HepG2 (cell line): ENCODE measurements around the gene GNG10. TPM values are rescaled to one million over a fixed set of nuclear protein-coding genes. Genes with fewer than 3 reads are reported as not detected.

Experiments
- ATAC-seq: fragments of 200-7000 bp; cut with Tn5 transposase; 3 replicates; pipeline ENCODE4 v1.9.1; 2020; ENCODE audit warnings: mild to moderate bottlenecking, moderate library complexity
- BruUV-seq: library from RNA; stranded (reverse); fragments of 400-500 nt; replicated peaks from 2 replicates; lab custom pipeline; 2021; lab: Mats Ljungman, UMichigan
- CTCF ChIA-PET: fragments of 300-600 bp; formaldehyde crosslinking; extraction: SDS; loops from one replicate; lab custom pipeline; 2021; ENCODE audit warnings: low total read pairs, inconsistent platforms, low intra/inter-chr PET ratio; lab: Yijun Ruan, JAX
- POLR2A ChIA-PET: fragments of 350-600 bp; sonication (Branson Sonifier 250); formaldehyde crosslinking; loops from one replicate; lab custom pipeline; 2020; ENCODE audit warnings: antibody characterized with exemption, inconsistent platforms; lab: Yijun Ruan, JAX
- DNase-seq: peaks from one replicate; pipeline ENCODE4 v3.0.0-alpha.2; 2015; ENCODE audit warnings: low spot score
- FAIRE-seq: peaks from 3 replicates; lab custom pipeline; 2011; peaks lifted over from hg19 to GRCh38; lab: Jason Lieb, UNC
- H2AFZ ChIP-seq: one replicate; pipeline ENCODE4 v1.6.1; 2011; ENCODE audit warnings: low read length, inconsistent platforms
- H3K27ac ChIP-seq: fragments of 300-600 bp; 3 replicates; pipeline ENCODE4 v1.8.0; 2011; ENCODE audit warnings: mixed run types, mild to moderate bottlenecking, mixed read lengths, low read length, inconsistent platforms; ENCODE audit not compliant: insufficient read depth; ENCODE audit errors: extremely low read length
- H3K27me3 ChIP-seq, 2 experiments: fragments of 200-600 bp in 1 of 2; 2 replicates in 1 of 2; 3 replicates in 1 of 2; pipeline versions ENCODE4 v1.6.0 to v1.8.0; 2011; ENCODE audit warnings: low read length in 2 of 2, mild to moderate bottlenecking in 2 of 2, moderate library complexity in 2 of 2, inconsistent platforms in 1 of 2; ENCODE audit not compliant: insufficient read depth in 2 of 2, control insufficient read depth in 1 of 2
- H3K36me3 ChIP-seq, 2 experiments: fragments of 200-600 bp in 1 of 2; replicated peaks in 1 of 2; 2 replicates in 1 of 2; 3 replicates in 1 of 2; pipeline versions ENCODE4 v1.5.1 to v1.8.0; 2011; ENCODE audit warnings: low read length in 2 of 2, inconsistent platforms in 1 of 2; ENCODE audit not compliant: insufficient read depth in 2 of 2, control insufficient read depth in 1 of 2
- H3K4me1 ChIP-seq: 2 replicates; pipeline ENCODE4 v1.5.1; 2012; ENCODE audit warnings: low read length, inconsistent platforms; ENCODE audit not compliant: insufficient read depth
- H3K4me2 ChIP-seq: 2 replicates; pipeline ENCODE4 v1.6.0; 2011; ENCODE audit warnings: low read depth, low read length, inconsistent platforms
- H3K4me3 ChIP-seq, 3 experiments: fragments of 200-600 bp in 1 of 3; sonication (generic), shearing (Covaris generic) in 1 of 3; replicated peaks in 1 of 3; 2 replicates each; pipeline ENCODE4 v1.5.1; 2011 to 2016; ENCODE audit warnings: low read length in 3 of 3, inconsistent platforms in 2 of 3, low read depth in 2 of 3, mild to moderate bottlenecking in 2 of 3, control low read depth in 1 of 3, mixed read lengths in 1 of 3; ENCODE audit not compliant: insufficient read depth in 1 of 3
- H3K79me2 ChIP-seq: one replicate; pipeline ENCODE4 v1.6.1; 2011; ENCODE audit warnings: low read length, inconsistent platforms; ENCODE audit not compliant: insufficient read depth
- H3K9ac ChIP-seq: 2 replicates; pipeline ENCODE4 v1.6.0; 2011; ENCODE audit warnings: mild to moderate bottlenecking, low read depth, low read length, inconsistent platforms; ENCODE audit not compliant: insufficient read depth
- H3K9me3 ChIP-seq: 2 replicates; pipeline ENCODE4 v1.5.1; 2012; ENCODE audit warnings: mild to moderate bottlenecking, low read length
- H4K20me1 ChIP-seq: 2 replicates; pipeline ENCODE4 v1.6.0; 2011; ENCODE audit warnings: inconsistent platforms, mild to moderate bottlenecking, low read length, moderate library complexity; ENCODE audit not compliant: insufficient read depth
- ASH2L ChIP-seq: fragments of 300-600, 200-600 bp; sonication (generic); IDR thresholded peaks from 2 replicates; pipeline ENCODE4 v1.7.0; 2017; ENCODE audit warnings: low read depth, mild to moderate bottlenecking, moderate library complexity, mixed read lengths, low read length; ENCODE audit not compliant: insufficient read length
- CEBPB ChIP-seq: IDR thresholded peaks from 2 replicates; pipeline ENCODE4 v1.6.1; 2011; ENCODE audit warnings: low read depth, low read length, improper control_type of control experiment, borderline replicate concordance
- CEBPG ChIP-seq: IDR thresholded peaks from 2 replicates; pipeline ENCODE4 v1.6.1; 2016
- FOXA3 ChIP-seq: IDR thresholded peaks from 2 replicates; pipeline ENCODE4 v1.6.1; 2016; ENCODE audit warnings: missing genetic modification reagents, missing compliant biosample characterization
- HMG20A ChIP-seq: IDR thresholded peaks from 2 replicates; pipeline ENCODE4 v1.6.1; 2016; ENCODE audit warnings: borderline replicate concordance
- HNF4A ChIP-seq: sonication (generic); formaldehyde crosslinking; IDR thresholded peaks from 2 replicates; pipeline ENCODE4 v1.4.0; 2020; ENCODE audit warnings: missing genetic modification reagents
- KLF12 ChIP-seq: sonication (generic); formaldehyde crosslinking; IDR thresholded peaks from 2 replicates; pipeline ENCODE4 v1.4.0; 2020; ENCODE audit warnings: missing genetic modification reagents, borderline replicate concordance
- RAD51 ChIP-seq: fragments of 450-650 bp; IDR thresholded peaks from 2 replicates; pipeline ENCODE4 v1.6.1; 2016; ENCODE audit warnings: borderline replicate concordance
- REL ChIP-seq: sonication (generic); formaldehyde crosslinking; conservative IDR thresholded peaks from 2 replicates; pipeline ENCODE4 v1.8.0; 2022; ENCODE audit warnings: mild to moderate bottlenecking, missing genetic modification reagents, moderate library complexity
- SCMH1 ChIP-seq: sonication (generic); formaldehyde crosslinking; IDR thresholded peaks from 2 replicates; pipeline ENCODE4 v1.9.0; 2021; ENCODE audit warnings: missing genetic modification reagents, mild to moderate bottlenecking, borderline replicate concordance
- TEAD3 ChIP-seq: optimal IDR thresholded peaks from 2 replicates; pipeline ENCODE3; 2016; ENCODE audit warnings: borderline replicate concordance
- ZFP37 ChIP-seq: sonication (generic); formaldehyde crosslinking; IDR thresholded peaks from 2 replicates; pipeline ENCODE4 v1.4.0; 2020; ENCODE audit warnings: missing genetic modification reagents, borderline replicate concordance
- ZNF121 ChIP-seq: sonication (generic); formaldehyde crosslinking; IDR thresholded peaks from 2 replicates; pipeline ENCODE4 v1.5.0; 2020; ENCODE audit warnings: mild to moderate bottlenecking, missing genetic modification reagents
- WGBS: methylation state at CpG from one replicate; pipeline ENCODE4 v1.1.6; 2017; ENCODE audit warnings: low lambda C conversion rate; 5-methylcytosine and 5-hydroxymethylcytosine counted together
- in situ Hi-C: cut with HindIII; loops from 2 replicates; pipeline ENCODE4 v1.10.0; 2017; ENCODE audit warnings: low pct_unique_long_range_greater_than_20kb; ENCODE audit not compliant: extremely low pct_ligation_motif_present
- intact Hi-C: fragments of 100-400 bp; cut with micrococcal nuclease; formaldehyde crosslinking; loops from one replicate; pipeline ENCODE4 v1.10.0; 2022; ENCODE audit not compliant: unreplicated experiment
- polyA plus RNA-seq, 8 experiments: library from polyadenylated mRNA; depleted of rRNA in 3 of 8; stranded (reverse) in 7 of 8; unstranded in 1 of 8; fragments of >200 nt; fragmentation: Illumina TruSeq in 4 of 8; extraction: Trizol in 4 of 8; gene quantifications; 2 replicates each; pipeline versions ENCODE4 v1.2.1 to v1.2.3, GENCODE V29; 2011 to 2016; ENCODE audit warnings: low read depth in 4 of 8, missing spikeins in 1 of 8, mixed read lengths in 1 of 8; ENCODE audit not compliant: insufficient read depth in 1 of 8
- total RNA-seq, 5 experiments: library from RNA; depleted of rRNA; stranded (reverse); fragments of >200 nt; fragmentation: Illumina TruSeq; extraction: Trizol; gene quantifications; 2 replicates each; pipeline ENCODE4 v1.2.3, GENCODE V29; 2016; ENCODE audit warnings: low read depth in 1 of 5
- TF ChIP-seq, protein P1 (sequence below): IDR thresholded peaks from 2 replicates; pipeline ENCODE4 v1.6.1; 2016; ENCODE audit warnings: mild to moderate bottlenecking
- TF ChIP-seq, protein P2 (sequence below): sonication (generic); IDR thresholded peaks from 2 replicates; pipeline ENCODE4 v1.6.1; 2016; ENCODE audit warnings: low read depth, borderline replicate concordance
- TF ChIP-seq, protein P3 (sequence below): sonication (generic); formaldehyde crosslinking; IDR thresholded peaks from 2 replicates; pipeline ENCODE4 v1.5.1; 2020; ENCODE audit warnings: mild to moderate bottlenecking, missing genetic modification reagents, borderline replicate concordance

GNG10 gene
- total and polyA plus RNA-seq, 2 of the 13 experiments (the other 11 are each of a cell fraction or from before 2014, with no cell fraction given), result 29.8 to 32.4 TPM

DNA sequence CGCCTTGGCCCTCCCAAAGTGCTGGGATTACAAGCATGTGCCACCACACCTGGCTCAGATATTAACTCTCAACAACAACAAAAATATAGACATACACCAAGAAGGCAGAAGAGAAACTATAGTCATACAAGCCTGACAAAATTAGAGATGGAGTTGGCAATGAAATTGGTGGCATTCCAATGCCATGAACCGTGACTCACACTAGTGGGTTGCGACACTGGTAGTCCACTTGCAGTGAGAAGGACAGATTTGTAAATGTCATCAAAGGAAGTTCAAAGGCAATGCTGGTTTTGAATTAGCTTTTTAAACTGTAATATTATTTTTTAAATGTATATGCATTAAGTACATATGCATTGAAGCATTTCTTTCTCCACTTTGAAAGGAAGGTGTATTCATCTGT lies 38.8 kb upstream of the GNG10 start (continued):
- peak; percentile 93 for TF ChIP-seq CEBPB
- peak; percentile 66 for TF ChIP-seq TEAD3
- no peak for TF ChIP-seq RAD51
- peak; percentile 61 for TF ChIP-seq CEBPG (CRISPR knock-in tag)
- no peak for TF ChIP-seq ZFP37
- TF ChIP-seq HMG20A (CRISPR knock-in tag), result peak; percentile 76
- no peak for TF ChIP-seq SCMH1
- peak; percentile 26; the same call in 1 of the 2 replicates for TF ChIP-seq FOXA3 (CRISPR knock-in tag)

DNA sequence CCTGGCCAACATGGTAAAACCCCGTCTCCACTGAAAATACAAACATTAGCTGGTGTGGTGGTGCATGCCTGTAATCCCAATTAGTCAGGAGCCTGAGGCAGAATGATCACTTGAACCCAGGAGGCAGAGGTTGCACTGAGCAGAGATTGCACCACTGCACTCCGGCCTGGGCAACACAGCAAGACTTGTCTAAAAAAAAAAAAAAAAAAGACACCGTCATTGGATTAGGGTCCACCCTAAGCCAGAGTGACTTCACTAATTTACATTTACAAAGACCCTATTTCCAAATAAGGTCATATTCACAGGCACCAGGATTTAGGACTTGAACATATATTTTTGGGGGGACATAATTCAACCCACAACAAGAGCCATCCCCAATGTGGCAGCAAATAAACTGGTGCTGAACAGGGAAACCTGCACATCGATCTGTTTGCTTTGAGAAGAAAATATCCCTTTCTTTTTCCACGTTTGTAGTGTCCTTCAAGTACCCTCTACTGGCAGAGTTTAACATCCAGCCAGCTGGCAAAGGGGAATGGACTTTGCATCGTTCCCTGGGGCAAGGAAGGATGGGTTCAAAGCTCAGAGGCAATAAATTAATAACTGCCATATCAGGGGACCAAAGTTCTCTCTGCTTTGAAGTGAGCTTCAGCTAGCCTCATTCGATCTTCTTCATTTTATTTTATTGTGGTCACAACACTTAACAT lies 34.0 kb upstream of the GNG10 start:
- H2AFZ ChIP-seq, result no peak overlapping the region
- peak overlapping the region; percentile 64 for H3K27ac ChIP-seq
- ChIA-PET CTCF (no interaction called here), POLR2A (interaction anchor here (1.1 kb wide), 2 partner anchors 23 to 29 kb away, joined by 4 to 7 read pairs; no protein-coding TSS in a partner anchor)
- peak; percentile 37 for DNase-seq
- no peaks in the 10 kb centered on the region; a peak in 1 of 5 replicates for H3K27me3 ChIP-seq
- peak overlapping the region; percentile 49; the same call in 1 of the 2 replicates for H3K9ac ChIP-seq
- 2% methylated on average over 7 of the region's 7 CpGs for WGBS
- FAIRE-seq, result no peak
- H3K4me1 ChIP-seq, result peaks cover 25% of the 10 kb centered on the region
- H3K79me2 ChIP-seq, result peaks cover 11% of the 10 kb centered on the region
- peak overlapping the region; percentile 12 to 63 (median 24); a peak in 5 of 6 replicates for H3K4me3 ChIP-seq
- H4K20me1 ChIP-seq, result no peaks in the 10 kb centered on the region
- no TSS peak for BruUV-seq
- in situ Hi-C loops, result no loop called here
- no peaks in the 10 kb centered on the region for H3K9me3 ChIP-seq
- intact Hi-C loops, result loop anchor here (2.0 kb wide), 1 partner anchor 29 kb away; the partner anchor contains the start of gene PTGR1
- no peaks in the 10 kb centered on the region for H3K36me3 ChIP-seq
- ATAC-seq, result peak; percentile 3; the same call in 2 of the 3 replicates
- H3K4me2 ChIP-seq, result peak overlapping the region; percentile 91
- TF ChIP-seq, protein P1, sequence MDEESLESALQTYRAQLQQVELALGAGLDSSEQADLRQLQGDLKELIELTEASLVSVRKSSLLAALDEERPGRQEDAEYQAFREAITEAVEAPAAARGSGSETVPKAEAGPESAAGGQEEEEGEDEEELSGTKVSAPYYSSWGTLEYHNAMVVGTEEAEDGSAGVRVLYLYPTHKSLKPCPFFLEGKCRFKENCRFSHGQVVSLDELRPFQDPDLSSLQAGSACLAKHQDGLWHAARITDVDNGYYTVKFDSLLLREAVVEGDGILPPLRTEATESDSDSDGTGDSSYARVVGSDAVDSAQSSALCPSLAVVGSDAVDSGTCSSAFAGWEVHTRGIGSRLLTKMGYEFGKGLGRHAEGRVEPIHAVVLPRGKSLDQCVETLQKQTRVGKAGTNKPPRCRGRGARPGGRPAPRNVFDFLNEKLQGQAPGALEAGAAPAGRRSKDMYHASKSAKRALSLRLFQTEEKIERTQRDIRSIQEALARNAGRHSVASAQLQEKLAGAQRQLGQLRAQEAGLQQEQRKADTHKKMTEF (CRISPR knock-in tag), result 0 out of 2 replicates have a peak, but pooled peaks have one; percentile 11
- TF ChIP-seq ASH2L (peak; percentile 42), KLF12 (CRISPR knock-in tag) (peak; percentile 39; the same call in 1 of the 2 replicates), ZNF121 (CRISPR knock-in tag) (peak; percentile 91), HNF4A (CRISPR knock-in tag) (peak; percentile 87), REL (no peak)
- TF ChIP-seq, protein P2, sequence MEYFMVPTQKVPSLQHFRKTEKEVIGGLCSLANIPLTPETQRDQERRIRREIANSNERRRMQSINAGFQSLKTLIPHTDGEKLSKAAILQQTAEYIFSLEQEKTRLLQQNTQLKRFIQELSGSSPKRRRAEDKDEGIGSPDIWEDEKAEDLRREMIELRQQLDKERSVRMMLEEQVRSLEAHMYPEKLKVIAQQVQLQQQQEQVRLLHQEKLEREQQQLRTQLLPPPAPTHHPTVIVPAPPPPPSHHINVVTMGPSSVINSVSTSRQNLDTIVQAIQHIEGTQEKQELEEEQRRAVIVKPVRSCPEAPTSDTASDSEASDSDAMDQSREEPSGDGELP, result peak; percentile 70
- TF ChIP-seq, protein P3, sequence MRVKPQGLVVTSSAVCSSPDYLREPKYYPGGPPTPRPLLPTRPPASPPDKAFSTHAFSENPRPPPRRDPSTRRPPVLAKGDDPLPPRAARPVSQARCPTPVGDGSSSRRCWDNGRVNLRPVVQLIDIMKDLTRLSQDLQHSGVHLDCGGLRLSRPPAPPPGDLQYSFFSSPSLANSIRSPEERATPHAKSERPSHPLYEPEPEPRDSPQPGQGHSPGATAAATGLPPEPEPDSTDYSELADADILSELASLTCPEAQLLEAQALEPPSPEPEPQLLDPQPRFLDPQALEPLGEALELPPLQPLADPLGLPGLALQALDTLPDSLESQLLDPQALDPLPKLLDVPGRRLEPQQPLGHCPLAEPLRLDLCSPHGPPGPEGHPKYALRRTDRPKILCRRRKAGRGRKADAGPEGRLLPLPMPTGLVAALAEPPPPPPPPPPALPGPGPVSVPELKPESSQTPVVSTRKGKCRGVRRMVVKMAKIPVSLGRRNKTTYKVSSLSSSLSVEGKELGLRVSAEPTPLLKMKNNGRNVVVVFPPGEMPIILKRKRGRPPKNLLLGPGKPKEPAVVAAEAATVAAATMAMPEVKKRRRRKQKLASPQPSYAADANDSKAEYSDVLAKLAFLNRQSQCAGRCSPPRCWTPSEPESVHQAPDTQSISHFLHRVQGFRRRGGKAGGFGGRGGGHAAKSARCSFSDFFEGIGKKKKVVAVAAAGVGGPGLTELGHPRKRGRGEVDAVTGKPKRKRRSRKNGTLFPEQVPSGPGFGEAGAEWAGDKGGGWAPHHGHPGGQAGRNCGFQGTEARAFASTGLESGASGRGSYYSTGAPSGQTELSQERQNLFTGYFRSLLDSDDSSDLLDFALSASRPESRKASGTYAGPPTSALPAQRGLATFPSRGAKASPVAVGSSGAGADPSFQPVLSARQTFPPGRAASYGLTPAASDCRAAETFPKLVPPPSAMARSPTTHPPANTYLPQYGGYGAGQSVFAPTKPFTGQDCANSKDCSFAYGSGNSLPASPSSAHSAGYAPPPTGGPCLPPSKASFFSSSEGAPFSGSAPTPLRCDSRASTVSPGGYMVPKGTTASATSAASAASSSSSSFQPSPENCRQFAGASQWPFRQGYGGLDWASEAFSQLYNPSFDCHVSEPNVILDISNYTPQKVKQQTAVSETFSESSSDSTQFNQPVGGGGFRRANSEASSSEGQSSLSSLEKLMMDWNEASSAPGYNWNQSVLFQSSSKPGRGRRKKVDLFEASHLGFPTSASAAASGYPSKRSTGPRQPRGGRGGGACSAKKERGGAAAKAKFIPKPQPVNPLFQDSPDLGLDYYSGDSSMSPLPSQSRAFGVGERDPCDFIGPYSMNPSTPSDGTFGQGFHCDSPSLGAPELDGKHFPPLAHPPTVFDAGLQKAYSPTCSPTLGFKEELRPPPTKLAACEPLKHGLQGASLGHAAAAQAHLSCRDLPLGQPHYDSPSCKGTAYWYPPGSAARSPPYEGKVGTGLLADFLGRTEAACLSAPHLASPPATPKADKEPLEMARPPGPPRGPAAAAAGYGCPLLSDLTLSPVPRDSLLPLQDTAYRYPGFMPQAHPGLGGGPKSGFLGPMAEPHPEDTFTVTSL (CRISPR knock-in tag), result peak; percentile 47; the same call in 1 of the 2 replicates
